Parathyroid adenoma (tissue), 2 donors: ENCODE measurements around the gene C11orf97.

Experiments
- H2AFZ ChIP-seq: fragments of 300-600 bp; sonication (generic); one replicate; pipeline ENCODE4 v1.7.0; 2017; ENCODE audit warnings: antibody characterized with exemption, mild to moderate bottlenecking
- H3K27ac ChIP-seq: fragments of 300-600 bp; sonication (generic); one replicate; pipeline ENCODE4 v1.7.0; 2017
- H3K27me3 ChIP-seq: fragments of 300-600 bp; sonication (generic); one replicate; pipeline ENCODE4 v1.7.0; 2017; ENCODE audit warnings: low read length; ENCODE audit not compliant: control insufficient read depth, insufficient read depth
- H3K36me3 ChIP-seq: fragments of 300-600 bp; sonication (generic); one replicate; pipeline ENCODE4 v1.7.0; 2017; ENCODE audit warnings: low read length; ENCODE audit not compliant: control insufficient read depth, insufficient read depth
- H3K4me1 ChIP-seq: fragments of 300-600 bp; sonication (generic); one replicate; pipeline ENCODE4 v1.7.0; 2017; ENCODE audit warnings: control low read depth
- H3K4me2 ChIP-seq: fragments of 300-600 bp; sonication (generic); one replicate; pipeline ENCODE4 v1.7.0; 2017; ENCODE audit warnings: low read length
- H3K4me3 ChIP-seq: fragments of 300-600 bp; sonication (generic); one replicate; pipeline ENCODE4 v1.7.0; 2017; ENCODE audit warnings: low read depth, low read length
- H3K79me2 ChIP-seq: fragments of 300-600 bp; sonication (generic); one replicate; pipeline ENCODE4 v1.7.0; 2017; ENCODE audit warnings: control low read depth
- H3K9ac ChIP-seq: fragments of 300-600 bp; sonication (generic); one replicate; pipeline ENCODE4 v1.7.0; 2017; ENCODE audit warnings: mild to moderate bottlenecking
- H3K9me3 ChIP-seq: fragments of 300-600 bp; sonication (generic); one replicate; pipeline ENCODE4 v1.7.0; 2017; ENCODE audit warnings: low read length; ENCODE audit not compliant: control insufficient read depth
- CTCF ChIP-seq: fragments of 300-600 bp; sonication (generic); IDR thresholded peaks from one replicate; pipeline ENCODE4 v1.7.0; 2017; ENCODE audit warnings: antibody characterized with exemption, mild to moderate bottlenecking
- donor health status: primary hyperparathyroidism.

The C11orf97 gene

GRCh38 chr11:94558932-94559331, 46.7 kb downstream of the C11orf97 start:
- no peak overlapping the region for H3K4me2 ChIP-seq
- H2AFZ ChIP-seq: no peak overlapping the region
- no peak overlapping the region for H3K4me3 ChIP-seq
- no peak overlapping the region for H3K27ac ChIP-seq
- no peak for TF ChIP-seq CTCF
- no peaks in the 10 kb centered on the region for H3K4me1 ChIP-seq
- no peaks in the 10 kb centered on the region for H3K79me2 ChIP-seq
- no peak overlapping the region for H3K9ac ChIP-seq
- H3K9me3 ChIP-seq: no peaks in the 10 kb centered on the region
- H3K27me3 ChIP-seq: no peaks in the 10 kb centered on the region
- H3K36me3 ChIP-seq: no peaks in the 10 kb centered on the region

GRCh38 chr11:94559361-94559760, 47.1 kb downstream of the C11orf97 start:
- no peaks in the 10 kb centered on the region for H3K4me1 ChIP-seq
- no peaks in the 10 kb centered on the region for H3K36me3 ChIP-seq
- H3K9ac ChIP-seq: no peak overlapping the region
- no peak overlapping the region for H3K27ac ChIP-seq
- no peaks in the 10 kb centered on the region for H3K79me2 ChIP-seq
- no peak overlapping the region for H2AFZ ChIP-seq
- H3K9me3 ChIP-seq: no peaks in the 10 kb centered on the region
- TF ChIP-seq CTCF: no peak
- no peak overlapping the region for H3K4me2 ChIP-seq
- no peaks in the 10 kb centered on the region for H3K27me3 ChIP-seq
- H3K4me3 ChIP-seq: no peak overlapping the region

- Histone ChIP-seq H3K9me3 (no peaks in the 10 kb centered on the region), H3K4me1 (no peaks in the 10 kb centered on the region)
Measured at GRCh38 chr11:94560834-94561233, 48.6 kb downstream of the C11orf97 start.

GRCh38 chr11:94563176-94563847, 51.1 kb downstream of the C11orf97 start:
- H3K4me2 ChIP-seq: no peak overlapping the region
- H2AFZ ChIP-seq: no peak overlapping the region
- H3K36me3 ChIP-seq: no peaks in the 10 kb centered on the region
- no peak overlapping the region for H3K4me3 ChIP-seq
- H3K27ac ChIP-seq: no peak overlapping the region
- no peak for TF ChIP-seq CTCF
- no peaks in the 10 kb centered on the region for H3K9me3 ChIP-seq
- no peaks in the 10 kb centered on the region for H3K27me3 ChIP-seq
- no peaks in the 10 kb centered on the region for H3K4me1 ChIP-seq
- H3K9ac ChIP-seq: no peak overlapping the region
- no peaks in the 10 kb centered on the region for H3K79me2 ChIP-seq

More at GRCh38 chr11:94560834-94561233, 48.6 kb downstream of the C11orf97 start:
- Histone ChIP-seq H2AFZ (no peak overlapping the region), H3K4me2 (no peak overlapping the region), H3K9ac (no peak overlapping the region), H3K4me3 (no peak overlapping the region), H3K79me2 (no peaks in the 10 kb centered on the region), H3K27me3 (no peaks in the 10 kb centered on the region), H3K27ac (no peak overlapping the region), H3K36me3 (no peaks in the 10 kb centered on the region)
- TF ChIP-seq CTCF: no peak

GRCh38 chr11:94563848-94564467, 51.7 kb downstream of the C11orf97 start:
- H3K36me3 ChIP-seq: no peaks in the 10 kb centered on the region
- H2AFZ ChIP-seq: no peak overlapping the region
- no peak overlapping the region for H3K4me3 ChIP-seq
- no peaks in the 10 kb centered on the region for H3K27me3 ChIP-seq
- H3K4me2 ChIP-seq: no peak overlapping the region
- no peaks in the 10 kb centered on the region for H3K79me2 ChIP-seq
- H3K9ac ChIP-seq: no peak overlapping the region
- H3K4me1 ChIP-seq: no peaks in the 10 kb centered on the region
- TF ChIP-seq CTCF: no peak
- H3K9me3 ChIP-seq: no peaks in the 10 kb centered on the region
- H3K27ac ChIP-seq: no peak overlapping the region
